Astrocyte (in vitro differentiated cells and primary cell): ENCODE results near the gene ARHGEF17.

Experiments used
- EZH2 ChIP-seq: IDR thresholded peaks from 2 replicates; pipeline ENCODE4 v1.6.1; 2012; ENCODE audit warnings: mild to moderate bottlenecking, low read length, inconsistent platforms; ENCODE audit not compliant: insufficient read depth
- TF ChIP-seq, protein P1 (sequence below): IDR thresholded peaks from 2 replicates; pipeline ENCODE4 v1.5.1; 2011; ENCODE audit warnings: low read depth, mild to moderate bottlenecking, inconsistent platforms, low read length, moderate library complexity; ENCODE audit not compliant: insufficient read depth

GRCh38 chr11:73398132-73398526, 90.1 kb downstream of the ARHGEF17 start:
- TF ChIP-seq, protein P1, sequence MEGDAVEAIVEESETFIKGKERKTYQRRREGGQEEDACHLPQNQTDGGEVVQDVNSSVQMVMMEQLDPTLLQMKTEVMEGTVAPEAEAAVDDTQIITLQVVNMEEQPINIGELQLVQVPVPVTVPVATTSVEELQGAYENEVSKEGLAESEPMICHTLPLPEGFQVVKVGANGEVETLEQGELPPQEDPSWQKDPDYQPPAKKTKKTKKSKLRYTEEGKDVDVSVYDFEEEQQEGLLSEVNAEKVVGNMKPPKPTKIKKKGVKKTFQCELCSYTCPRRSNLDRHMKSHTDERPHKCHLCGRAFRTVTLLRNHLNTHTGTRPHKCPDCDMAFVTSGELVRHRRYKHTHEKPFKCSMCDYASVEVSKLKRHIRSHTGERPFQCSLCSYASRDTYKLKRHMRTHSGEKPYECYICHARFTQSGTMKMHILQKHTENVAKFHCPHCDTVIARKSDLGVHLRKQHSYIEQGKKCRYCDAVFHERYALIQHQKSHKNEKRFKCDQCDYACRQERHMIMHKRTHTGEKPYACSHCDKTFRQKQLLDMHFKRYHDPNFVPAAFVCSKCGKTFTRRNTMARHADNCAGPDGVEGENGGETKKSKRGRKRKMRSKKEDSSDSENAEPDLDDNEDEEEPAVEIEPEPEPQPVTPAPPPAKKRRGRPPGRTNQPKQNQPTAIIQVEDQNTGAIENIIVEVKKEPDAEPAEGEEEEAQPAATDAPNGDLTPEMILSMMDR: no peak
- TF ChIP-seq EZH2: no peak
